Measurements from ENCODE around the gene CPNE6.

Gene CPNE6

GRCh38 chr14:24122898-24123297, 51.5 kb downstream of the CPNE6 start:
- DNase-seq (ENCODE audit: insufficient read length, low spot score) (no peak), FAIRE-seq (no peak)
- no peak for TF ChIP-seq POLR2A (IDR thresholded peaks at IDR 0.05; ENCODE audit: low read depth, low read length)

- no peak for FAIRE-seq
- no peak for TF ChIP-seq POLR2A (IDR thresholded peaks at IDR 0.05; ENCODE audit: low read depth, low read length)
These were observed 52.4 kb downstream of the CPNE6 start for GRCh38 chr14:24123424-24124417.

DNA sequence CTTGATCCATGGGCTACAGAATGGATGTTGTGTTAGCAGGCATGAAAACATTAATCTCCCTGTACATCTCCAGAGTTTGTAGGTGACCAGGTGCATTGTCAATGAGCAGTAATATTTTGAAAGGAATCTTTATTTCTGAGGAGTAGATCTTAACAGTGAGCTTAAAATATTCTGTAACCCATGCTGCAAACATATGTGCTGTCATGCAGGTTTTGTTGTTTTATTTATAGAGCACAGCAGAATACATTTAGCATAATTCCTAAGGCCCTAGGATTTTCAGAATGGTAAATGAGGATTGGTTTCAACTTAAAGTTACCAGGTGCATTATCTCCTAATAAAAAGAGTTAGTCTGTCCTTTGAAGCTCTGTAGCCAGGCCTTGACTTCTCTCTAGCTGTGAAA, 55.6 kb downstream of the CPNE6 start:
- TF ChIP-seq POLR2A (IDR thresholded peaks at IDR 0.05; ENCODE audit: low read depth, low read length): no peak
- FAIRE-seq (no peak), DNase-seq (ENCODE audit: insufficient read length, low spot score) (no peak)

More at GRCh38 chr14:24123424-24124417, 52.4 kb downstream of the CPNE6 start:
- no peak for DNase-seq (ENCODE audit: insufficient read length, low spot score)

- DNase-seq (ENCODE audit: insufficient read length, low spot score) (no peak), FAIRE-seq (no peak)
- TF ChIP-seq POLR2A (IDR thresholded peaks at IDR 0.05; ENCODE audit: low read depth, low read length): no peak
These were observed 56.3 kb downstream of the CPNE6 start for GRCh38 chr14:24127673-24128072.
